Fibroblast of lung (primary cell): ENCODE data around the gene USP8. TPM values are rescaled to one million over a fixed set of nuclear protein-coding genes. Genes with fewer than 3 reads are reported as not detected.
A peak's percentile ranks its signal among the peaks of the same experiment; 100 is the strongest.

Experiments used
- DNase-seq, 2 donors: peaks; one replicate each; pipeline versions ENCODE4 v3.0.0 to v3.0.0-alpha.2; 2010; ENCODE audit warnings: low read depth in 2 of 2
- H2AFZ ChIP-seq: 2 replicates; pipeline ENCODE4 v1.5.1; 2012; ENCODE audit warnings: low read length, control low read depth, inconsistent platforms
- H3K27ac ChIP-seq: 2 replicates; pipeline ENCODE4 v1.5.1; 2011; ENCODE audit warnings: low read length, control low read depth; ENCODE audit not compliant: insufficient read depth
- H3K27me3 ChIP-seq: 2 replicates; pipeline ENCODE4 v1.5.1; 2011; ENCODE audit warnings: mild to moderate bottlenecking, low read length; ENCODE audit not compliant: control insufficient read depth, insufficient read depth
- H3K36me3 ChIP-seq: 2 replicates; pipeline ENCODE4 v1.5.1; 2011; ENCODE audit warnings: low read length; ENCODE audit not compliant: control insufficient read depth, insufficient read depth
- H3K4me1 ChIP-seq: 2 replicates; pipeline ENCODE4 v1.5.1; 2011; ENCODE audit warnings: low read length; ENCODE audit not compliant: control insufficient read depth, insufficient read depth; ENCODE audit errors: extremely low read depth
- H3K4me2 ChIP-seq: 2 replicates; pipeline ENCODE4 v1.5.1; 2011; ENCODE audit warnings: low read length, control low read depth; ENCODE audit not compliant: insufficient read depth; ENCODE audit errors: extremely low read depth
- H3K4me3 ChIP-seq, 4 experiments: fragments of 200-600 bp in 1 of 4; sonication (generic) in 1 of 4; replicated peaks in 1 of 4; 2 replicates each; pipeline ENCODE4 v1.5.1; 2011 to 2016; ENCODE audit warnings: low read length in 4 of 4, low read depth in 3 of 4, mild to moderate bottlenecking in 3 of 4, control low read depth in 2 of 4, inconsistent platforms in 1 of 4, mixed read lengths in 1 of 4; ENCODE audit not compliant: insufficient read depth in 1 of 4; ENCODE audit errors: control extremely low read depth in 1 of 4
- H3K79me2 ChIP-seq: 2 replicates; pipeline ENCODE4 v1.5.1; 2012; ENCODE audit warnings: mild to moderate bottlenecking, low read length, inconsistent platforms; ENCODE audit not compliant: control insufficient read depth, insufficient read depth
- H3K9ac ChIP-seq: 2 replicates; pipeline ENCODE4 v1.5.1; 2011; ENCODE audit warnings: mild to moderate bottlenecking, low read length, control low read depth; ENCODE audit not compliant: insufficient read depth
- H3K9me3 ChIP-seq: 2 replicates; pipeline ENCODE4 v1.5.1; 2012; ENCODE audit warnings: low read depth, low read length; ENCODE audit not compliant: control insufficient read depth, insufficient read depth
- H4K20me1 ChIP-seq: 2 replicates; pipeline ENCODE4 v1.5.1; 2011; ENCODE audit warnings: low read length; ENCODE audit not compliant: control insufficient read depth, insufficient read depth; ENCODE audit errors: extremely low read depth
- EZH2 ChIP-seq: IDR thresholded peaks from 2 replicates; pipeline ENCODE4 v1.5.1; 2012; ENCODE audit warnings: low read length, control low read depth, mild to moderate bottlenecking; ENCODE audit errors: missing control alignments
- polyA plus RNA-seq, 2 donors: library from polyadenylated mRNA; depleted of rRNA in 1 of 2; stranded (reverse) in 1 of 2; unstranded in 1 of 2; fragments of >200 nt; gene quantifications; 2 replicates each; pipeline ENCODE4 v1.2.1, GENCODE V29; 2011 to 2012; ENCODE audit warnings: missing spikeins in 1 of 2
- total RNA-seq: library from RNA; depleted of rRNA; stranded (reverse); fragments of >200 nt; gene quantifications from 2 replicates; pipeline ENCODE4 v1.2.1, GENCODE V29; 2014
- TF ChIP-seq, protein P1 (sequence below), 2 donors: IDR thresholded peaks in 1 of 2; conservative IDR thresholded peaks in 1 of 2; 1 replicate in 1 of 2; 2 replicates in 1 of 2; pipeline ENCODE4 v1.5.1; 2011 to 2012; ENCODE audit warnings: low read length in 2 of 2, control low read depth in 1 of 2, inconsistent platforms in 1 of 2, low read depth in 1 of 2, mild to moderate bottlenecking in 1 of 2

The USP8 gene
- total and polyA plus RNA-seq, 2 donors (not counting 1 experiment from before 2014, with no cell fraction given) = 52.2 to 58.5 TPM

DNA sequence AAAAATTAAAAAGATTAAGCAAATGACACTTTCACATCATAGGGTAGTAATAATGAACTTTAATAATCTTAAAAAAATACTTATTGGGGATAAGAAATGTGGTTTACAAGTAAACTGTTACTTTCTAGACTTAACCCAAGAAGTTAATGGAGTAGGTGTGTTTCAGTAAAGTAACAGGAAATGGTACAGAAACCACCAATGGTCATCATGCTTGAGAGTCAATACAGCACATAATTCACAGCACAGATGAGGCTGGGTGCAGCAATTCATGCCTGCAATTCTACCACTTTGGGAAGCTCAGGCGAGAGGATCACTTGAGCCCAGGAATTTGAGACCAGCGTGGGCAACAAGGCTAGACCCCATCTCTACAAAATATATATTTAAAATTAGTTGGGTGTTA, 133.8 kb downstream of the USP8 start:
- H4K20me1 ChIP-seq = no peaks in the 10 kb centered on the region

GRCh38 chr15:50562735-50563640, 138.8 kb downstream of the USP8 start:
- no peaks in the 10 kb centered on the region for H3K79me2 ChIP-seq
- no peaks in the 10 kb centered on the region for H3K9me3 ChIP-seq
- H2AFZ ChIP-seq = no peak overlapping the region
- no peak for TF ChIP-seq EZH2
- TF ChIP-seq, protein P1, sequence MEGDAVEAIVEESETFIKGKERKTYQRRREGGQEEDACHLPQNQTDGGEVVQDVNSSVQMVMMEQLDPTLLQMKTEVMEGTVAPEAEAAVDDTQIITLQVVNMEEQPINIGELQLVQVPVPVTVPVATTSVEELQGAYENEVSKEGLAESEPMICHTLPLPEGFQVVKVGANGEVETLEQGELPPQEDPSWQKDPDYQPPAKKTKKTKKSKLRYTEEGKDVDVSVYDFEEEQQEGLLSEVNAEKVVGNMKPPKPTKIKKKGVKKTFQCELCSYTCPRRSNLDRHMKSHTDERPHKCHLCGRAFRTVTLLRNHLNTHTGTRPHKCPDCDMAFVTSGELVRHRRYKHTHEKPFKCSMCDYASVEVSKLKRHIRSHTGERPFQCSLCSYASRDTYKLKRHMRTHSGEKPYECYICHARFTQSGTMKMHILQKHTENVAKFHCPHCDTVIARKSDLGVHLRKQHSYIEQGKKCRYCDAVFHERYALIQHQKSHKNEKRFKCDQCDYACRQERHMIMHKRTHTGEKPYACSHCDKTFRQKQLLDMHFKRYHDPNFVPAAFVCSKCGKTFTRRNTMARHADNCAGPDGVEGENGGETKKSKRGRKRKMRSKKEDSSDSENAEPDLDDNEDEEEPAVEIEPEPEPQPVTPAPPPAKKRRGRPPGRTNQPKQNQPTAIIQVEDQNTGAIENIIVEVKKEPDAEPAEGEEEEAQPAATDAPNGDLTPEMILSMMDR (conservative IDR thresholded peaks at IDR 0.05 in 1 of 2, IDR thresholded peaks at IDR 0.05 in 1 of 2; ENCODE audit: low read depth in 1 of 2, low read length in 2 of 2) = no peak
- H3K36me3 ChIP-seq = no peaks in the 10 kb centered on the region
- H3K4me3 ChIP-seq = no peak overlapping the region
- H3K4me1 ChIP-seq = no peaks in the 10 kb centered on the region
- H3K27me3 ChIP-seq = no peaks in the 10 kb centered on the region
- DNase-seq = peak in 1 of 2 donors; percentile 66
- H4K20me1 ChIP-seq = no peaks in the 10 kb centered on the region
- H3K4me2 ChIP-seq = no peak overlapping the region
- H3K9ac ChIP-seq = no peak overlapping the region
- no peak overlapping the region for H3K27ac ChIP-seq

More for the DNA sequence above, 133.8 kb downstream of the USP8 start:
- Histone ChIP-seq H3K36me3 (no peaks in the 10 kb centered on the region), H3K9me3 (no peaks in the 10 kb centered on the region), H3K4me3 (no peak overlapping the region), H2AFZ (no peak overlapping the region), H3K4me2 (no peak overlapping the region), H3K4me1 (no peaks in the 10 kb centered on the region), H3K27ac (no peak overlapping the region), H3K27me3 (no peaks in the 10 kb centered on the region), H3K9ac (no peak overlapping the region), H3K79me2 (no peaks in the 10 kb centered on the region)
- TF ChIP-seq, protein P1 (conservative IDR thresholded peaks at IDR 0.05 in 1 of 2, IDR thresholded peaks at IDR 0.05 in 1 of 2; ENCODE audit: low read depth in 1 of 2, low read length in 2 of 2) = no peak
- TF ChIP-seq EZH2 = no peak
- DNase-seq = no peak

- H3K36me3 ChIP-seq = no peaks in the 10 kb centered on the region
- TF ChIP-seq EZH2 = no peak
- TF ChIP-seq, protein P1 (conservative IDR thresholded peaks at IDR 0.05 in 1 of 2, IDR thresholded peaks at IDR 0.05 in 1 of 2; ENCODE audit: low read depth in 1 of 2, low read length in 2 of 2) = no peak
- no peaks in the 10 kb centered on the region for H3K79me2 ChIP-seq
- H3K4me2 ChIP-seq = no peak overlapping the region
- no peaks in the 10 kb centered on the region for H3K9me3 ChIP-seq
- H3K27ac ChIP-seq = no peak overlapping the region
- no peak overlapping the region for H2AFZ ChIP-seq
- no peaks in the 10 kb centered on the region for H3K27me3 ChIP-seq
- H4K20me1 ChIP-seq = no peaks in the 10 kb centered on the region
- no peak overlapping the region for H3K9ac ChIP-seq
- no peak for DNase-seq
- no peak overlapping the region for H3K4me3 ChIP-seq
- no peaks in the 10 kb centered on the region for H3K4me1 ChIP-seq
Observed at GRCh38 chr15:50563756-50564155, 139.6 kb downstream of the USP8 start.

Other genes starting within 250 kb of the USP8 start
- under 0.01 and 0.66 TPM in 2 replicates for gene SLC27A2, start 242.2 kb upstream of the USP8 start, total RNA-seq
- gene SLC27A2, start 242.2 kb upstream of the USP8 start, polyA plus RNA-seq = 0.23 and 0.49 TPM in 2 replicates
- gene HDC, start 158.7 kb upstream of the USP8 start, total RNA-seq = not detected in 2 replicates
- not detected in 2 replicates for gene HDC, start 158.7 kb upstream of the USP8 start, polyA plus RNA-seq
- gene GABPB1, start 69.2 kb upstream of the USP8 start, total RNA-seq = 39.0 and 40.1 TPM in 2 replicates
- 25.3 and 25.4 TPM in 2 replicates for gene GABPB1, start 69.2 kb upstream of the USP8 start, polyA plus RNA-seq
- 0.17 TPM in 1 of 2 replicates, not detected in the other for gene USP50, start 122.3 kb downstream of the USP8 start, total RNA-seq
- gene USP50, start 122.3 kb downstream of the USP8 start, polyA plus RNA-seq = 0.34 TPM in 1 of 2 replicates, not detected in the other